ENCODE measurements around the gene ARMC12.

Gene ARMC12

DNA sequence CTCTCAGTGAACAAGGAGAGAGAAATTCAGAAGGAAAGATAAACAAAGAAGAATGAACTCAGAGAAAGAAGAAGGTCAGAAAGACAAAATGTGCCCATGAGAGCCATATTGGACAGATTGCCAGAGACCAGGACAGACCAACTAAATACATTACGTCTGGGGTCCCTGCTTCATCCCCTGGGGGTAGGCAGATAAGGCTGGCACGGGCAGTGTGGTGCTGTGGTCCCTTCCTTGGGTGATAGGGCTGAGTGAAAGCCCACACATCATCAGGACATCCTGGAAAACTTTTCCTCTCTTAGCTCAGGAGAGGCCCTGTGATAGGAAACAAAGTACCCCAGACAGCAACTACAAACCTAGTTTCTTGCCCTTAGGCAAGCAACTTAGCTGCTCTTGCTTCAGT lies 13.2 kb upstream of the ARMC12 start:
- Histone ChIP-seq H3K4me3 (peak overlapping the region; percentile 33; the same call in 1 of the 2 replicates), H3K9ac (ENCODE audit: insufficient read length) (no peak overlapping the region), H3K36me3 (ENCODE audit: insufficient read depth, low read length) (no peaks in the 10 kb centered on the region), H3K27ac (peak overlapping the region; percentile 87), H3K9me3 (ENCODE audit: low read depth, low read length) (no peaks in the 10 kb centered on the region)
- TF ChIP-seq FOXP2 (optimal IDR thresholded peaks at IDR 0.05; ENCODE audit: control extremely low read depth, extremely low read length, insufficient read depth) (peak; percentile 27), EZH2 (IDR thresholded peaks at IDR 0.05) (no peak)
- no peak for DNase-seq (ENCODE audit: low read depth, low spot score)

DNA sequence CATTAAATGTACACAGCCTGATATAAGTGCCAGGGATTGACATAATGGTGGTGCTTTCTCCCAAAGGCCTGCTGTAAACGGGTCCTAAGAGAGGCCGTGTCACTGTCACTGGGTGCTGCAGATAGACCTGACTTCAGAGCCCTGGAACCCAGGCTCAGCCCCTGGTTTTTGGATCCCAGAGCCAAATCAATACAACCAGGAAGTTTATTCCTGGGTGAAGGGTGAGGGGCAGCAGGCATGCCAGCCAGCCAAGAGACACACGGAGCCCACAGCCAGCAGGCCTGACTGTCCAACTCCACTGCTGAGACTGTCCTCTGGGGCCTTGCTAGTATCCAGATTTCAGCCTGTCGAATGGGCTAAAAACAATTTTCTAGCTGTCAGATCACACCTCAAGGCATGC lies 12.8 kb upstream of the ARMC12 start:
- no peaks in the 10 kb centered on the region for H3K9me3 ChIP-seq (ENCODE audit: low read depth, low read length)
- DNase-seq (ENCODE audit: low read depth, low spot score), result no peak
- TF ChIP-seq FOXP2 (optimal IDR thresholded peaks at IDR 0.05; ENCODE audit: control extremely low read depth, extremely low read length, insufficient read depth), result no peak
- no peak for TF ChIP-seq POLR2AphosphoS5 (IDR thresholded peaks at IDR 0.05; ENCODE audit: borderline replicate concordance, low read depth, low read length)
- TF ChIP-seq EZH2 (IDR thresholded peaks at IDR 0.05), result no peak
- no peak overlapping the region for H3K9ac ChIP-seq (ENCODE audit: insufficient read length)
- H3K27ac ChIP-seq, result peak overlapping the region; percentile 87
- H3K4me3 ChIP-seq, result peak overlapping the region; percentile 33; the same call in 1 of the 2 replicates
- H3K36me3 ChIP-seq (ENCODE audit: insufficient read depth, low read length), result no peaks in the 10 kb centered on the region

GRCh38 chr6:35724471-35724870 lies 12.4 kb upstream of the ARMC12 start:
- Histone ChIP-seq H3K27ac (peak overlapping the region; percentile 87), H3K9me3 (ENCODE audit: low read depth, low read length) (no peaks in the 10 kb centered on the region), H3K4me3 (no peak overlapping the region), H3K9ac (ENCODE audit: insufficient read length) (no peak overlapping the region), H3K36me3 (ENCODE audit: insufficient read depth, low read length) (no peaks in the 10 kb centered on the region)
- DNase-seq (ENCODE audit: low read depth, low spot score), result no peak
- no peak for TF ChIP-seq FOXP2 (optimal IDR thresholded peaks at IDR 0.05; ENCODE audit: control extremely low read depth, extremely low read length, insufficient read depth)
- no peak for TF ChIP-seq EZH2 (IDR thresholded peaks at IDR 0.05)
- no peak for TF ChIP-seq POLR2AphosphoS5 (IDR thresholded peaks at IDR 0.05; ENCODE audit: borderline replicate concordance, low read depth, low read length)

- DNase-seq (ENCODE audit: low read depth, low spot score), result no peak
- no peak for TF ChIP-seq FOXP2 (optimal IDR thresholded peaks at IDR 0.05; ENCODE audit: control extremely low read depth, extremely low read length, insufficient read depth)
- TF ChIP-seq POLR2AphosphoS5 (IDR thresholded peaks at IDR 0.05; ENCODE audit: borderline replicate concordance, low read depth, low read length), result no peak
- TF ChIP-seq EZH2 (IDR thresholded peaks at IDR 0.05), result no peak
- no peaks in the 10 kb centered on the region for H3K9me3 ChIP-seq (ENCODE audit: low read depth, low read length)
- H3K9ac ChIP-seq (ENCODE audit: insufficient read length), result no peak overlapping the region
- H3K36me3 ChIP-seq (ENCODE audit: insufficient read depth, low read length), result no peaks in the 10 kb centered on the region
- H3K4me3 ChIP-seq, result no peak overlapping the region
- no peak overlapping the region for H3K27ac ChIP-seq
These were observed 11.6 kb upstream of the ARMC12 start for GRCh38 chr6:35725081-35725708.

DNA sequence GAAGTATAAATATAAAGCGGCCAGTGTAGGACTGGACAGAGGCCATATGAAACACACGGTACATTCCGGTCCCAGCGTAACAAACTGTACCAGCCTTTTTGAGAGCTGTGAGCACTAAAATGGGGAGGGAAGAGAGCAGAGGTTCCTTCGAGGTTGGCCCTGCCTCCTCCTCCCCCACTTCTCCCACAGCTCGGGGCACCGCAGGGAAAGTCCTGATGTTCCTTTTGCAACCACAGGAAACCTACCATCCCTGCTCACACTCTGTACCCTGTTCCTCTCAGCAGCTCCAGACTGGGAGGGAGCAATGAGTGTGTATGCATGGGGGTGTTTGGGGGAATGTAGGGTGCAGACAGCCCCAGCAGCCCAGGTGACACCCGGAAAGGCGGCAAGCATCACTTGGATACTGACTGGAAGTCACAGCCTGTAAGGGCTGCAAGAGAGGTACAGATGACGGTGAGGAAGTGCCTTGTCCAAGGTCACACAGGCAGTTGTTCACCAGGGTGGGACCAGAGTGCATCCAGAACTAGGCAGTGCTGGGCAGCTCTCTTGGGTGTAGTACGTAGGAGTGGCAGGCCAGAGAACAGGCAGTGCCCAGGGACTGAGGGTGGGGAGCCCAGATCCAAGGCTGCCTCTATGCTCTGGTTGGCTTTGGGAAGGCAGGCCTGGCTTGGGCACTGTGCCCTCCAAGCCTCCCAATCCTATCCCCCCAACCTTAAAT lies 11.0 kb upstream of the ARMC12 start:
- TF ChIP-seq EZH2 (IDR thresholded peaks at IDR 0.05) (no peak), FOXP2 (optimal IDR thresholded peaks at IDR 0.05; ENCODE audit: control extremely low read depth, extremely low read length, insufficient read depth) (no peak), POLR2AphosphoS5 (IDR thresholded peaks at IDR 0.05; ENCODE audit: borderline replicate concordance, low read depth, low read length) (no peak)
- no peak for DNase-seq (ENCODE audit: low read depth, low spot score)
- no peaks in the 10 kb centered on the region for H3K36me3 ChIP-seq (ENCODE audit: insufficient read depth, low read length)
- H3K9ac ChIP-seq (ENCODE audit: insufficient read length), result no peak overlapping the region
- no peaks in the 10 kb centered on the region for H3K9me3 ChIP-seq (ENCODE audit: low read depth, low read length)
- H3K27ac ChIP-seq, result peak overlapping the region; percentile 86; the same call in 1 of the 2 replicates
- no peak overlapping the region for H3K4me3 ChIP-seq

GRCh38 chr6:35727231-35727934 lies 9.4 kb upstream of the ARMC12 start:
- Histone ChIP-seq H3K4me3 (peak overlapping the region; percentile 86), H3K9me3 (ENCODE audit: low read depth, low read length) (no peaks in the 10 kb centered on the region), H3K27ac (peak overlapping the region; percentile 86), H3K9ac (ENCODE audit: insufficient read length) (peak overlapping the region; percentile 74), H3K36me3 (ENCODE audit: insufficient read depth, low read length) (no peaks in the 10 kb centered on the region)
- DNase-seq (ENCODE audit: low read depth, low spot score), result no peak
- TF ChIP-seq POLR2AphosphoS5 (IDR thresholded peaks at IDR 0.05; ENCODE audit: borderline replicate concordance, low read depth, low read length) (peak; percentile 57), FOXP2 (optimal IDR thresholded peaks at IDR 0.05; ENCODE audit: control extremely low read depth, extremely low read length, insufficient read depth) (no peak), EZH2 (IDR thresholded peaks at IDR 0.05) (no peak)

DNA sequence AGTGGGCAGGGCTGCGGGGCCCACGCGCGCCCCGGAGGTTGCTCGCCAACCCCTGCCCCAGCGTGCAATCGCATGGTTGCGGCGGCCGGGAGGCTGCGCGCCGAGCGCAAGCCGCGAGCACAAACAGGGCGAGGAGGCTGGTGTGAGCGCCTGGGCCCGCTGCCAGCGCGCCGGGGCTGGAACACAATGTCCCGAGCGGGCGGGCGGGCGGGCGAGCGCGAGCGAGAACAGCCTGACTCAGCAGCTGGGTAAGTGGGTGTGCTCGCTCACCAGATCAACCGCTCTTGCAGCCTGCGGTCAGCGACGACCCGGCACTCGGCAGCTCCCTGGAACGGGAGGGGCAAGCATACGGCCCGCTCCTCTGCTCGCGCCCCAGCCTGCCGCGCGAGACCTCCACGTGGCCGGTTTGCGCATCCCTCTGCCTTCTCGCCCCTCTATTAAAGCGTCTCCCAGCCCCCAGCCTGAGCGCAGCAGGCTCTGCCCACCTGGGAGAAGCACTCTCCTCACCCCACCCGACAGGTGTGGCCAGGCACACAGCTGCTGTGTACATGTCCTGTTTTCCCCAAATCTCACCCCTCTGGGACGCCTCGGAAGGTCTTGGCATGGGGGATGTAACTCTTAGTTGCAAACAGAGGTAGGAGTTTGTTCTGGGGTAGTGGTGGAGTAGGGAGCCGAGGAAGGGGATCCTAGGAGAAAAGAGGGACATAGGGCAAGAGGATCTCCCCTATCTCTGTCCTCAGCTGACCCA lies 8.7 kb upstream of the ARMC12 start:
- no peaks in the 10 kb centered on the region for H3K9me3 ChIP-seq (ENCODE audit: low read depth, low read length)
- peak overlapping the region; percentile 86; the same call in 1 of the 2 replicates for H3K27ac ChIP-seq
- peak overlapping the region; percentile 74 for H3K9ac ChIP-seq (ENCODE audit: insufficient read length)
- H3K36me3 ChIP-seq (ENCODE audit: insufficient read depth, low read length), result no peaks in the 10 kb centered on the region
- peak; percentile 10 for TF ChIP-seq FOXP2 (optimal IDR thresholded peaks at IDR 0.05; ENCODE audit: control extremely low read depth, extremely low read length, insufficient read depth)
- TF ChIP-seq POLR2AphosphoS5 (IDR thresholded peaks at IDR 0.05; ENCODE audit: borderline replicate concordance, low read depth, low read length), result no peak; the same call in 1 of the 2 replicates
- peak overlapping the region; percentile 86 for H3K4me3 ChIP-seq
- DNase-seq (ENCODE audit: low read depth, low spot score), result no peak

Data from SK-N-MC (cell line).